NT2/D1 (cell line): ENCODE results near the gene CPED1.

Experiments used
- SUZ12 ChIP-seq: IDR thresholded peaks from 2 replicates; pipeline ENCODE4 v1.6.1; 2011; ENCODE audit not compliant: insufficient read length, insufficient read depth; ENCODE audit errors: extremely low read depth
- YY1 ChIP-seq: IDR thresholded peaks from 2 replicates; pipeline ENCODE4 v1.6.1; 2011; ENCODE audit not compliant: insufficient read length, insufficient read depth
- ZNF274 ChIP-seq: IDR thresholded peaks from 2 replicates; pipeline ENCODE4 v1.6.1; 2011; ENCODE audit warnings: mild to moderate bottlenecking, low read depth, low read length

DNA sequence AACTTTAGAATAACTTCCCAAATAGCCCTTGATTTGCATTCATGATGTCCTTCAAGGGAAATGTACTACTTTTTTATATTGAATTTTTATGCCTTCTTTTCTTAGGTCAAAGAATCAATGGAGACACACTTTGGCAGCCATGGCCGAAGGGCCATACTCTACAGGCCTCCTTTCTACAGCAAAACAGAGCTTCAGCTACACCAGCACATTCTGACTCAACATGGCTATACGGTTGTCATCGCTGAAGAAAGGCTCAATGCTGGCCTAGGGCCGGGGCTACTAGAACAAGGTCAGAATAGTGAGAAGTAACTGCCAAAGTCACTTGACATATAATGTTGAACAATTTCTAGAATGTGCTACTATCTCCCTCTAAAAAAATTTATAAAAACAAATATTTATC lies 27.0 kb downstream of the CPED1 start:
- TF ChIP-seq ZNF274 (no peak), YY1 (no peak), SUZ12 (no peak)
